NT2/D1 (cell line): Measurements from ENCODE around the gene CACNA1A.

Experiments
- DNase-seq: peaks from one replicate; pipeline ENCODE4 v3.0.0-alpha.2; 2011; ENCODE audit warnings: low read depth, low spot score
- H3K27me3 ChIP-seq: 2 replicates; pipeline ENCODE4 v1.6.0; 2011; ENCODE audit warnings: mild to moderate bottlenecking; ENCODE audit not compliant: insufficient read length, insufficient read depth
- H3K36me3 ChIP-seq: 2 replicates; pipeline ENCODE4 v1.6.1; 2011; ENCODE audit warnings: mild to moderate bottlenecking, low read length, mixed read lengths; ENCODE audit not compliant: insufficient read depth, insufficient read length
- H3K4me1 ChIP-seq: 2 replicates; pipeline ENCODE4 v1.5.1; 2011; ENCODE audit not compliant: insufficient read depth, insufficient read length
- H3K4me3 ChIP-seq: 2 replicates; pipeline ENCODE4 v1.5.1; 2011; ENCODE audit warnings: low read depth; ENCODE audit not compliant: insufficient read length
- H3K9ac ChIP-seq: 2 replicates; pipeline ENCODE4 v1.6.0; 2011; ENCODE audit warnings: low read depth; ENCODE audit not compliant: insufficient read length
- H3K9me3 ChIP-seq: 2 replicates; pipeline ENCODE4 v1.5.1; 2011; ENCODE audit warnings: mild to moderate bottlenecking, low read length; ENCODE audit not compliant: insufficient read depth
- SUZ12 ChIP-seq: IDR thresholded peaks from 2 replicates; pipeline ENCODE4 v1.6.1; 2011; ENCODE audit not compliant: insufficient read length, insufficient read depth; ENCODE audit errors: extremely low read depth
- YY1 ChIP-seq: IDR thresholded peaks from 2 replicates; pipeline ENCODE4 v1.6.1; 2011; ENCODE audit not compliant: insufficient read length, insufficient read depth
- ZNF274 ChIP-seq: IDR thresholded peaks from 2 replicates; pipeline ENCODE4 v1.6.1; 2011; ENCODE audit warnings: mild to moderate bottlenecking, low read depth, low read length

The CACNA1A gene

DNA sequence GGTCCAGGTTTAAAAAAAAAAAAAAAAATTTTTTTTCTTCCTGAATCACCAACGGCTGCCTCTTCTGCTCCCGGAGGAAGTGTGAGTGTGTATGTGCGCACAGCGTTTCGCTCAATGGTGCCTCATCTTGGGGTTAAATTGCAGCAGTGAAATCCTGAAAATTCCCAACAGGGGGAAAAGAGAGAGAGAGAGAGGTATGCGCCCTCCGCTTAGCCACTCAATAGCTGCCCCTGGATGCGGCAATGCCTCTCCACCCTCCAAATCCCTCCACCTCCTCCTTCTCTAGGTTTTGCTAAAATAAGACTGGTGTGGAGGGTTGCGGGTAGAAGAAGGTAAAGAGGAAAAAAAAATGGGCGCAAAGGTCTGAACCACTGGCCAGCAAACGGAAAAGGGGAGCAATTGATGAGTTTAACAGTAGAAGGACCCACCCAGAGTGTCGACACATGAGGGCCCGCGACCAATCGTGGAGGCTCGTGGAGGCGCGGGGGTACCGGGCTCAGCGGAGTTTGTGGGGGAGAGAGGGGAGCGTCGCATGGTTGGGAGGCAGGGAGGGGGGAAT, 853 bp upstream of the CACNA1A start:
- Histone ChIP-seq H3K9me3 (no peaks in the 10 kb centered on the region), H3K4me1 (no peaks in the 10 kb centered on the region), H3K9ac (peak overlapping the region; percentile 68), H3K4me3 (peak overlapping the region; percentile 25), H3K27me3 (peaks cover 39% of the 10 kb centered on the region), H3K36me3 (no peaks in the 10 kb centered on the region)
- TF ChIP-seq YY1 (no peak), SUZ12 (peak; percentile 20)
- no peak for DNase-seq

DNA sequence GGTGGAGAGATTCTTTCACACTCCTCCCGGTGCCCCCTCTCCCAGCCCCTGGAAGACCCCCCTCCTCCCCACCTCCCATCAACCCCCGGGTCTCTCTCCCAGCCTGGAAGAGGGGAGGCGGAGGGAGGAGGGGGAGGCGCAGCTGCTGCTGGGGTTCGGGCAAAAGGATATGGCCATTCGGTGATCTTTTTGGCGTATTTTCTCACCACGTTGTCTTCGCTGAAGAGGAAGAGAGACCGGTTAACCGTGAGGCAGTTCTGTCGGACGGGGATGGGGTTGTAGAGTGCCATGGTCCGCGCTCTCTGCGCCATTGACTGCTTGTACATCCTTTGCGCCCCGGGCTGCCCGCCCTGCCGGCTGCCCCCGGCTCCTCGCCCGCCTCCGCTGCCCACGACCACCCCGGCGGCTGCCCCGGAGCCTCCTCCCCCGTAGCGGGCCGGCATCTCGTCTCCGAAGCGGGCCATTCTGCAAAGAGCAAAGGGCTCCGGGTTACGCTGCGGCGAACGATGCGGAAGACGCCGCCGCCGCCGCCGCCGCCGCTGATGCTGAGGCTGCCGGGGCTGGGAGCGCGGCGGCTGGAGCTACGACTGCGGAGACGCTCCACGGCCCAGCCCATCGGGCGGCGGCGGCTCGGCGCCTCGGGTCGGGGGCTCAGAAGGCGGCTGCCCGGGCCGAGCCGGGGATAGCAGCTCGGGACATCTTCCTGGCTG, 363 bp downstream of the CACNA1A start:
- no peak for TF ChIP-seq SUZ12
- TF ChIP-seq YY1: no peak
- no peak for TF ChIP-seq ZNF274
- peaks cover 36% of the 10 kb centered on the region for H3K27me3 ChIP-seq
- no peak for DNase-seq
- H3K9ac ChIP-seq: peak overlapping the region; percentile 79
- H3K4me3 ChIP-seq: peak overlapping the region; percentile 63
- no peaks in the 10 kb centered on the region for H3K36me3 ChIP-seq
- no peaks in the 10 kb centered on the region for H3K4me1 ChIP-seq
- no peaks in the 10 kb centered on the region for H3K9me3 ChIP-seq

DNA sequence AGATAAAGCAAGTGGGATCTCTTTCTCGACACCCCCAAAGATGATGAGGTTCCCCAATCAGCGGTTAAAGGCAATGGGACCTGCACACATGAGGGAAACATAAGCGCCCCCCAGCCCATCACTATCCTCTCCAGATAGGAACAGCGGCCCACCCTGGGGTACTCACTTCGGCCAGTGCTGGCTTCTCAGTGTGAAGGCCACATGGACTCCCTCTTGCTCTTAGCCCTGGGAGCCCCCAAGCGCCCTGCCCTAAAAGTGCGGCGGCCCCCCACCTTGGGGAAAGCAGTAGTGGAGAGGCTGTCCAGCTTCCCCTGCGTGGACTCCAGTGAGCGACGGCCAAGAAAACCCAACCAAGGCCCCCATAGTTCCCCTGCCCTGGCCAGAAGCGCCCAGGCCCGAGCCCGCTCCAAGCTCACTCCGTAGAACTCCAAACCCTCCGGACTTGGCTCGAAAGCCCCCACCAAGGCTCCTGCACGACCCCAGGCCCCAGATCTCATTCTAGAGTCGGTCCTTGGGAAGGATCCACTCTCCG, 1.0 kb downstream of the CACNA1A start:
- peaks cover 36% of the 10 kb centered on the region for H3K27me3 ChIP-seq
- peak overlapping the region; percentile 34 for H3K9ac ChIP-seq
- no peaks in the 10 kb centered on the region for H3K9me3 ChIP-seq
- H3K36me3 ChIP-seq: no peaks in the 10 kb centered on the region
- TF ChIP-seq ZNF274: no peak
- TF ChIP-seq YY1: no peak
- TF ChIP-seq SUZ12: no peak
- no peak for DNase-seq
- H3K4me3 ChIP-seq: peak overlapping the region; percentile 39
- H3K4me1 ChIP-seq: no peaks in the 10 kb centered on the region

GRCh38 chr19:13503570-13504235, 2.6 kb downstream of the CACNA1A start:
- peaks cover 25% of the 10 kb centered on the region for H3K27me3 ChIP-seq
- no peak overlapping the region for H3K9ac ChIP-seq
- no peaks in the 10 kb centered on the region for H3K36me3 ChIP-seq
- H3K4me3 ChIP-seq: no peak overlapping the region
- H3K9me3 ChIP-seq: no peaks in the 10 kb centered on the region
- H3K4me1 ChIP-seq: no peaks in the 10 kb centered on the region
- DNase-seq: no peak
- TF ChIP-seq YY1: no peak
- TF ChIP-seq ZNF274: no peak
- TF ChIP-seq SUZ12: no peak

GRCh38 chr19:13502231-13502630, 4.0 kb downstream of the CACNA1A start:
- Histone ChIP-seq H3K9me3 (no peaks in the 10 kb centered on the region), H3K27me3 (peaks cover 11% of the 10 kb centered on the region), H3K4me3 (no peak overlapping the region), H3K4me1 (no peaks in the 10 kb centered on the region), H3K9ac (no peak overlapping the region), H3K36me3 (no peaks in the 10 kb centered on the region)
- TF ChIP-seq SUZ12: no peak
- no peak for TF ChIP-seq YY1
- TF ChIP-seq ZNF274: no peak
- no peak for DNase-seq

GRCh38 chr19:13499692-13500091, 6.6 kb downstream of the CACNA1A start:
- no peaks in the 10 kb centered on the region for H3K4me1 ChIP-seq
- no peak overlapping the region for H3K4me3 ChIP-seq
- H3K27me3 ChIP-seq: peaks cover 2% of the 10 kb centered on the region
- no peaks in the 10 kb centered on the region for H3K9me3 ChIP-seq
- TF ChIP-seq SUZ12: no peak
- TF ChIP-seq ZNF274: no peak
- no peak for TF ChIP-seq YY1
- no peak for DNase-seq
- H3K9ac ChIP-seq: no peak overlapping the region
- H3K36me3 ChIP-seq: no peaks in the 10 kb centered on the region
